Stimulated activated CD4-positive, alpha-beta T cell treated with anti-CD3 and anti-CD28 coated beads, Interleukin-15, amount 100 ng/mL, for 48 hours (primary cell): ENCODE measurements around the gene MECP2.
"Not testable (repeated sequence)": the region's sequence is repeated elsewhere in the genome, so short reads cannot be mapped to it uniquely, and the experiment has no call there.

Experiments
- DNase-seq, 2 donors: peaks; one replicate each; pipeline ENCODE4 v3.0.0-alpha.2; 2020; ENCODE audit warnings: low read depth in 2 of 2

Gene MECP2

GRCh38 chrX:154017766-154018517 lies 79.6 kb downstream of the MECP2 start:
- no peak for DNase-seq

- no peak for DNase-seq
These were observed 81.0 kb downstream of the MECP2 start for GRCh38 chrX:154016366-154017076.

- DNase-seq = no peak
These were observed 81.8 kb downstream of the MECP2 start for GRCh38 chrX:154015581-154016264.

- no peak for DNase-seq
These were observed 82.8 kb downstream of the MECP2 start for GRCh38 chrX:154014429-154015380.

GRCh38 chrX:154013614-154014360 lies 83.7 kb downstream of the MECP2 start:
- no peak for DNase-seq

GRCh38 chrX:154013001-154013421 lies 84.5 kb downstream of the MECP2 start:
- DNase-seq = no peak

GRCh38 chrX:154012336-154012991 lies 85.1 kb downstream of the MECP2 start:
- DNase-seq = no peak

GRCh38 chrX:154011376-154012335 lies 85.9 kb downstream of the MECP2 start:
- DNase-seq = no peak

GRCh38 chrX:154010330-154011087 lies 87.0 kb downstream of the MECP2 start:
- no peak for DNase-seq

GRCh38 chrX:154008521-154008920 lies 89.0 kb downstream of the MECP2 start:
- DNase-seq = no peak

- DNase-seq = no peak
These were observed 90.6 kb downstream of the MECP2 start for GRCh38 chrX:154006947-154007346.

- DNase-seq = no peak
These were observed 93.2 kb downstream of the MECP2 start for GRCh38 chrX:154004315-154004714.

GRCh38 chrX:154002215-154002719 lies 95.2 kb downstream of the MECP2 start:
- DNase-seq = no peak

- DNase-seq = no peak
These were observed 97.5 kb downstream of the MECP2 start for GRCh38 chrX:154000051-154000450.

- DNase-seq = no peak
These were observed 98.0 kb downstream of the MECP2 start for GRCh38 chrX:153999359-154000037.

GRCh38 chrX:153995504-153995903 lies 102.0 kb downstream of the MECP2 start:
- DNase-seq = no peak

GRCh38 chrX:153994398-153994797 lies 103.1 kb downstream of the MECP2 start:
- not testable (repeated sequence) for DNase-seq

- no peak for DNase-seq
These were observed 103.5 kb downstream of the MECP2 start for GRCh38 chrX:153993978-153994377.
